Germinal center (tissue), 1 donor: Measurements from ENCODE around the gene HDAC4.

Experiments
- DNase-seq: peaks from one replicate; pipeline ENCODE4 v3.0.0; 2012; ENCODE audit warnings: mixed read lengths, low spot score

HDAC4 gene

GRCh38 chr2:239008677-239009588, 391.9 kb downstream of the HDAC4 start:
- DNase-seq: no peak

- DNase-seq: no peak
These were observed 392.8 kb downstream of the HDAC4 start for GRCh38 chr2:239008004-239008403.

- no peak for DNase-seq
These were observed 394.1 kb downstream of the HDAC4 start for GRCh38 chr2:239006622-239007285.

- no peak for DNase-seq
These were observed 395.2 kb downstream of the HDAC4 start for GRCh38 chr2:239005586-239005985.

- DNase-seq: no peak
These were observed 396.4 kb downstream of the HDAC4 start for GRCh38 chr2:239004274-239005015.

- no peak for DNase-seq
These were observed 397.1 kb downstream of the HDAC4 start for GRCh38 chr2:239003624-239004273.

GRCh38 chr2:239002954-239003623, 397.7 kb downstream of the HDAC4 start:
- DNase-seq: no peak

GRCh38 chr2:239002591-239002953, 398.2 kb downstream of the HDAC4 start:
- DNase-seq: no peak

- no peak for DNase-seq
These were observed 399.0 kb downstream of the HDAC4 start for GRCh38 chr2:239001794-239002193.

GRCh38 chr2:239000500-239001073, 400.2 kb downstream of the HDAC4 start:
- no peak for DNase-seq

GRCh38 chr2:239000089-239000488, 400.7 kb downstream of the HDAC4 start:
- no peak for DNase-seq

- no peak for DNase-seq
These were observed 401.5 kb downstream of the HDAC4 start for GRCh38 chr2:238999291-238999741.

GRCh38 chr2:238998801-238999200, 402.0 kb downstream of the HDAC4 start:
- DNase-seq: no peak
